CD14-positive monocyte (primary cell): ENCODE results near the gene MIDN. TPM values are rescaled to one million over a fixed set of nuclear protein-coding genes. Genes with fewer than 3 reads are reported as not detected.

Experiments
- DNase-seq, 3 donors: peaks; one replicate each; pipeline ENCODE4 v3.0.0-alpha.2; 2011 to 2022
- H2AFZ ChIP-seq: 2 replicates; pipeline ENCODE4 v1.6.0; 2012; ENCODE audit warnings: mild to moderate bottlenecking, low read depth, low read length, inconsistent platforms; ENCODE audit not compliant: insufficient read depth, poor library complexity, severe bottlenecking
- H3K27ac ChIP-seq, 2 donors: 1 replicate in 1 of 2; 2 replicates in 1 of 2; pipeline ENCODE4 v1.5.1; 2012 to 2013; ENCODE audit warnings: low read length in 2 of 2, control low read depth in 1 of 2, inconsistent platforms in 1 of 2, low read depth in 1 of 2, mild to moderate bottlenecking in 1 of 2
- H3K27me3 ChIP-seq, 2 donors: one replicate each; pipeline versions ENCODE4 v1.6.0 to v1.6.1; 2011 to 2013; ENCODE audit warnings: low read length in 2 of 2; ENCODE audit not compliant: control insufficient read depth in 2 of 2, insufficient read depth in 2 of 2
- H3K36me3 ChIP-seq, 2 donors: replicated peaks in 1 of 2; 1 replicate in 1 of 2; 2 replicates in 1 of 2; pipeline versions ENCODE4 v1.5.1 to v1.6.1; 2012 to 2013; ENCODE audit warnings: low read length in 2 of 2, control low read depth in 1 of 2, inconsistent platforms in 1 of 2, mild to moderate bottlenecking in 1 of 2; ENCODE audit not compliant: insufficient read depth in 2 of 2, control insufficient read depth in 1 of 2
- H3K4me1 ChIP-seq, 2 donors: 1 replicate in 1 of 2; 2 replicates in 1 of 2; pipeline versions ENCODE4 v1.5.1 to v1.6.1; 2012 to 2013; ENCODE audit warnings: low read length in 2 of 2, control low read depth in 1 of 2, inconsistent platforms in 1 of 2, mild to moderate bottlenecking in 1 of 2, moderate library complexity in 1 of 2; ENCODE audit not compliant: insufficient read depth in 2 of 2, control insufficient read depth in 1 of 2
- H3K4me2 ChIP-seq: replicated peaks from 2 replicates; pipeline ENCODE3; 2012; ENCODE audit warnings: low read length, moderate library complexity, mild to moderate bottlenecking; ENCODE audit not compliant: poor library complexity, severe bottlenecking; ENCODE audit errors: extremely low read depth
- H3K4me3 ChIP-seq, 3 experiments: fragments of 200-600 bp in 1 of 3; sonication (generic) in 1 of 3; replicated peaks in 1 of 3; 1 replicate in 2 of 3; 2 replicates in 1 of 3; pipeline ENCODE4 v1.5.1; 2011 to 2013; ENCODE audit warnings: low read length in 3 of 3, mild to moderate bottlenecking in 3 of 3, control low read depth in 2 of 3, low read depth in 2 of 3, inconsistent platforms in 1 of 3, moderate library complexity in 1 of 3
- H3K79me2 ChIP-seq: 2 replicates; pipeline ENCODE4 v1.6.0; 2012; ENCODE audit warnings: mild to moderate bottlenecking, control low read depth, inconsistent platforms, low read length, moderate library complexity; ENCODE audit not compliant: insufficient read depth
- H3K9ac ChIP-seq: 2 replicates; pipeline ENCODE4 v1.6.0; 2017; ENCODE audit warnings: low read length, mild to moderate bottlenecking; ENCODE audit not compliant: insufficient read depth, poor library complexity, severe bottlenecking
- H3K9me3 ChIP-seq, 2 donors: replicated peaks in 1 of 2; 1 replicate in 1 of 2; 2 replicates in 1 of 2; pipeline versions ENCODE4 v1.5.1 to v1.6.1; 2012 to 2013; ENCODE audit warnings: low read length in 2 of 2, control low read depth in 1 of 2; ENCODE audit not compliant: control insufficient read depth in 1 of 2, insufficient read depth in 1 of 2
- H4K20me1 ChIP-seq: 2 replicates; pipeline ENCODE4 v1.6.0; 2012; ENCODE audit warnings: mild to moderate bottlenecking, low read length, control low read depth, moderate library complexity; ENCODE audit not compliant: insufficient read depth
- H3K27ac Mint-ChIP-seq, 7 donors: one replicate each; pipeline ENCODE4 v1.8.0; 2020; ENCODE audit warnings: mild to moderate bottlenecking in 7 of 7, mixed read lengths in 7 of 7, moderate library complexity in 6 of 7, inconsistent platforms in 2 of 7
- H3K27me3 Mint-ChIP-seq, 3 donors: one replicate each; pipeline ENCODE4 v1.8.0; 2021 to 2022; ENCODE audit warnings: low read depth in 3 of 3, mild to moderate bottlenecking in 3 of 3, mixed read lengths in 3 of 3, moderate library complexity in 3 of 3, inconsistent platforms in 1 of 3
- H3K36me3 Mint-ChIP-seq, 2 donors: one replicate each; pipeline ENCODE4 v1.8.0; 2020; ENCODE audit warnings: mixed read lengths in 2 of 2, inconsistent platforms in 1 of 2, mild to moderate bottlenecking in 1 of 2
- H3K4me1 Mint-ChIP-seq: one replicate; pipeline ENCODE4 v1.8.0; 2020; ENCODE audit warnings: mild to moderate bottlenecking, mixed read lengths
- H3K4me3 Mint-ChIP-seq, 2 donors: one replicate each; pipeline ENCODE4 v1.8.0; 2020; ENCODE audit warnings: mild to moderate bottlenecking in 2 of 2, mixed read lengths in 2 of 2, moderate library complexity in 1 of 2
- H3K9me3 Mint-ChIP-seq, 7 donors: one replicate each; pipeline ENCODE4 v1.8.0; 2020 to 2022; ENCODE audit warnings: mixed read lengths in 7 of 7, mild to moderate bottlenecking in 6 of 7, moderate library complexity in 6 of 7, inconsistent platforms in 2 of 7
- CTCF ChIP-seq: fragments of 200-600 bp; IDR thresholded peaks from one replicate; pipeline ENCODE4 v1.8.0; 2022; ENCODE audit warnings: antibody characterized with exemption, mild to moderate bottlenecking
- WGBS: methylation state at CpG from one replicate; pipeline ENCODE4 v1.1.5; 2013; ENCODE audit warnings: missing lambda C conversion rate; ENCODE audit not compliant: insufficient coverage; 5-methylcytosine and 5-hydroxymethylcytosine counted together
- intact Hi-C, 2 donors: fragments of 100-400 bp; cut with micrococcal nuclease; formaldehyde crosslinking; loops; one replicate each; pipeline versions ENCODE4 v1.15.0 to v1.15.1; 2023
- polyA plus RNA-seq, 3 donors: library from polyadenylated mRNA; depleted of rRNA in 1 of 3; unstranded in 2 of 3; stranded (reverse) in 1 of 3; fragments of 300-500 nt in 2 of 3; fragments of >200 nt in 1 of 3; fragmentation: Illumina TruSeq in 2 of 3; gene quantifications; 1 replicate in 2 of 3; 2 replicates in 1 of 3; pipeline ENCODE4 v1.2.3, GENCODE V29; 2012 to 2021

Gene MIDN
- polyA plus RNA-seq, 3 donors = 5.6 to 301 (median 11.0) TPM

GRCh38 chr19:1236576-1236975 lies 11.8 kb upstream of the MIDN start:
- peaks cover 3 to 11% of the 10 kb centered on the region in 2 donors for H3K36me3 Mint-ChIP-seq
- peak overlapping the region in 1 of 3 experiments; percentile 57 for H3K4me3 ChIP-seq
- peaks cover 33 to 56% (median 41%) of the 10 kb centered on the region in 3 donors for H3K27me3 Mint-ChIP-seq
- peak overlapping the region; percentile 53 for H2AFZ ChIP-seq
- no peak overlapping the region for H3K27ac Mint-ChIP-seq
- peaks cover 25 to 38% of the 10 kb centered on the region in 2 donors for H3K4me1 ChIP-seq
- no peak for DNase-seq
- peaks cover 0 to 12% (median 2%) of the 10 kb centered on the region in 7 donors for H3K9me3 Mint-ChIP-seq
- WGBS = 25% methylated on average over 22 of the region's 42 CpGs
- H3K4me1 Mint-ChIP-seq = peaks cover 29% of the 10 kb centered on the region
- no peaks in the 10 kb centered on the region for H3K79me2 ChIP-seq
- TF ChIP-seq CTCF = no peak
- peaks cover 13% of the 10 kb centered on the region for H4K20me1 ChIP-seq
- peaks cover 11 to 43% of the 10 kb centered on the region in 2 donors for H3K27me3 ChIP-seq
- H3K9ac ChIP-seq = no peak overlapping the region
- intact Hi-C loops = loop anchor here in 1 of 2 donors (5.0 kb wide), 1 partner anchor 34 kb away; no protein-coding TSS in a partner anchor
- H3K9me3 ChIP-seq = no peaks in the 10 kb centered on the region
- peak overlapping the region; percentile 69 for H3K4me2 ChIP-seq
- no peaks in the 10 kb centered on the region for H3K36me3 ChIP-seq
- H3K4me3 Mint-ChIP-seq = no peak overlapping the region
- no peak overlapping the region for H3K27ac ChIP-seq

GRCh38 chr19:1237027-1237659 lies 11.2 kb upstream of the MIDN start:
- H3K9me3 Mint-ChIP-seq = peaks cover 0 to 12% (median 2%) of the 10 kb centered on the region in 7 donors
- H3K27me3 Mint-ChIP-seq = peaks cover 33 to 56% (median 38%) of the 10 kb centered on the region in 3 donors
- Histone ChIP-seq H3K9ac (peak overlapping the region; percentile 15), H3K9me3 (no peaks in the 10 kb centered on the region), H3K4me3 (peak overlapping the region in 1 of 3 experiments; percentile 57), H3K4me2 (peak overlapping the region; percentile 69), H3K27ac (no peak overlapping the region), H3K4me1 (peaks cover 28 to 42% of the 10 kb centered on the region in 2 donors), H3K36me3 (no peaks in the 10 kb centered on the region), H3K79me2 (peaks cover 5% of the 10 kb centered on the region), H2AFZ (peak overlapping the region; percentile 53), H3K27me3 (peaks cover 11 to 43% of the 10 kb centered on the region in 2 donors), H4K20me1 (peaks cover 16% of the 10 kb centered on the region)
- peak overlapping the region; percentile 31 to 63 for H3K4me3 Mint-ChIP-seq
- intact Hi-C loops = loop anchor here in 1 of 2 donors (5.0 kb wide), 1 partner anchor 35 kb away; no protein-coding TSS in a partner anchor
- H3K36me3 Mint-ChIP-seq = peaks cover 3 to 11% of the 10 kb centered on the region in 2 donors
- no peak for DNase-seq
- no peak overlapping the region for H3K27ac Mint-ChIP-seq
- WGBS = under 1% methylated on average over 57 of the region's 60 CpGs
- peaks cover 31% of the 10 kb centered on the region for H3K4me1 Mint-ChIP-seq
- TF ChIP-seq CTCF = no peak
